ENCODE results near the gene TPP1. TPM values are rescaled to one million over a fixed set of nuclear protein-coding genes. Genes with fewer than 3 reads are reported as not detected.

Gene TPP1
- total RNA-seq, 2 experiments from 2014 or later = 130 to 131 TPM

DNA sequence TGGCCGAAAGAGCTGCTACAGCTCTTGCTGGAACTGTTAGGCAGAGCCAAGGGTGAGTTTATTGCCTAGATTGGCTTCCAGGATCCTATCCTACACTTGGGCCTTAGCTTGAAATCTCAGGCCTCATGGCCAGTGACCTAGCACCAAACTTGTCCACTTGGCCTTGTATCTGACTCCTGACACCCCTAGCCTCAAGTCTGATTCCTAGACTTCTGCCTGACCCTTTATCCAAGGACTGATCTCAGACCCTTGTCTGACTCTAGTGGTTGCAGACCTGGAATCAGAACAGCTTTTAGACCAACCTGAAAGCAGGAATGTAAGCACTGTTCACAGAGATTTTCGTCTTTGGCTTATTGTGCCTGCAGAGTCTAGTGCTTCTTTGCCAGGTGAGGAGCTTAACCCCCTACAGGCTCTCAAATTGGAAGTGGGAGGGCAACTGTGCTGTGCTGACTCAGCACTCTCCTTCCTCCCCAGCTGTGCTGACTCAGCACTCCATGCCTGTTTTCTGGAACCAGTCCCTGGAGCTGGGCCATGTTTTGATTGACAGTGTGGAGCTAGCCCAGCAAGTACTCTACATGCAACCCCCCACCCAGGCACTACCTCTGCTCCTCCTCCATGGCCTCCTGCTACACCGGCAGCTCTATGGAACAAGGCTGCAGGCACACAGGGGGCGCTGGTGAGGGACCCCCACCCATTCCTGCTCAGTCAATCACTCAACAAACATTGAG, 50.9 kb downstream of the TPP1 start:
- peaks cover 3% of the 10 kb centered on the region for H3K36me3 Mint-ChIP-seq (ENCODE audit: low read depth)
- no peak overlapping the region for H3K4me3 Mint-ChIP-seq
- no peaks in the 10 kb centered on the region for H3K27me3 Mint-ChIP-seq
- H3K4me1 Mint-ChIP-seq = no peaks in the 10 kb centered on the region
- no peak overlapping the region for H3K27ac Mint-ChIP-seq
- POLR2A ChIA-PET = no interaction called here
- H3K9me3 Mint-ChIP-seq = no peaks in the 10 kb centered on the region
- DNase-seq = no peak
- CTCF ChIA-PET = interaction anchor here (0.8 to 1.4 kb wide), 3 partner anchors 37 to 189 kb away, joined by 3 to 4 read pairs (median 3); no protein-coding TSS in a partner anchor

DNA sequence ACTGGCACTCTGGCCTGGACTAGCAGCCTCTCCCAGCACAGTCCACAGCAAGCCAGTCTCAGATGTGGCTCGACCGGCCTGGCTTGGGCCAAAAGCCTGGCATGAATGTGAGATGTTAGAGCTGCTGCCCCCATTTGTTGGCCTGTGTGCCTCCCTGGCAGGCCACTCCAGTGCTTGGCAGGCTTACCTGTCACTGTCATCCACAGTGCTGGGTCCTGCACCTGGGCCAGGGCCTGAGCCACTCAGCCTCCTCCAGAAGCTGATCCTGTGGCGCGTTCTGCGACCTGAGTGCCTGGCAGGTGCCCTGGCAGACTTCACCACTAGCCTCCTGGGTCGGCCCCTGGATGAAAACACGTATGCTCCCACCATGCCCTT, 51.9 kb downstream of the TPP1 start:
- Mint-ChIP-seq H3K36me3 (ENCODE audit: low read depth) (no peaks in the 10 kb centered on the region), H3K4me3 (no peak overlapping the region), H3K4me1 (no peaks in the 10 kb centered on the region), H3K27ac (no peak overlapping the region), H3K9me3 (no peaks in the 10 kb centered on the region), H3K27me3 (no peaks in the 10 kb centered on the region)
- DNase-seq = no peak
- CTCF ChIA-PET = no interaction called here
- POLR2A ChIA-PET = no interaction called here

DNA sequence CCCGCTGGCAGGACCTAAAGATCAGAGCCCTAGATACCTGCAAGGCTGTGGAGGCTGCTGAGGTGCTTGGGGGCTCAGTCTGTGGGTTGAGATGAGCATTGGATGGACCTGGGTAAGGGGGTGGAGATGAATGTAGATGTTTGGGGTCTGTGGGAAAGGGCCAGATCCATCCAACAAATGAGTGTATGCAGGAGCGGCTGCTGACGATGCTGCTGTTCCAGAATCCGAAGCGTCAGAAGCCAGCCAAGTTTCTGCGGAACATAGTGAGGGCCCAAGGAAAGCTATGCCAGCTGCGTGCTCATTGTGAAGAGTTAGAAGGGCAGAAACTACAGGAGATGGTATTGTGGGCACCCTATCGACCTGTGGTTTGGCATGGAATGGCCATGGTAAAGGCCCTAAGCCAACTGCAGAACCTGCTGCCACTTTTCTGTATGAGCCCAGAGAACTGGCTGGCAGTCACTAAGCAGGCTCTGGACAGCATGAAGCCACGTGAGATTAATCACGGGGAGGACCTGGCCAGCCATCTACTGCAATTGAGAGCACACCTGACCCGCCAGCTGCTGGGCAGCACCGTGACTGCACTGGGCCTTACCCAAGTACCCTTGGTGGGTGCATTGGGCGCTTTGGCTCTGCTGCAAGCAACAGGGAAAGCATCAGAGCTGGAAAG, 52.4 kb downstream of the TPP1 start:
- CTCF ChIA-PET = no interaction called here
- POLR2A ChIA-PET = no interaction called here
- no peak overlapping the region for H3K4me3 Mint-ChIP-seq
- no peaks in the 10 kb centered on the region for H3K27me3 Mint-ChIP-seq
- H3K27ac Mint-ChIP-seq = no peak overlapping the region
- H3K4me1 Mint-ChIP-seq = no peaks in the 10 kb centered on the region
- H3K9me3 Mint-ChIP-seq = no peaks in the 10 kb centered on the region
- no peaks in the 10 kb centered on the region for H3K36me3 Mint-ChIP-seq (ENCODE audit: low read depth)
- no peak for DNase-seq

DNA sequence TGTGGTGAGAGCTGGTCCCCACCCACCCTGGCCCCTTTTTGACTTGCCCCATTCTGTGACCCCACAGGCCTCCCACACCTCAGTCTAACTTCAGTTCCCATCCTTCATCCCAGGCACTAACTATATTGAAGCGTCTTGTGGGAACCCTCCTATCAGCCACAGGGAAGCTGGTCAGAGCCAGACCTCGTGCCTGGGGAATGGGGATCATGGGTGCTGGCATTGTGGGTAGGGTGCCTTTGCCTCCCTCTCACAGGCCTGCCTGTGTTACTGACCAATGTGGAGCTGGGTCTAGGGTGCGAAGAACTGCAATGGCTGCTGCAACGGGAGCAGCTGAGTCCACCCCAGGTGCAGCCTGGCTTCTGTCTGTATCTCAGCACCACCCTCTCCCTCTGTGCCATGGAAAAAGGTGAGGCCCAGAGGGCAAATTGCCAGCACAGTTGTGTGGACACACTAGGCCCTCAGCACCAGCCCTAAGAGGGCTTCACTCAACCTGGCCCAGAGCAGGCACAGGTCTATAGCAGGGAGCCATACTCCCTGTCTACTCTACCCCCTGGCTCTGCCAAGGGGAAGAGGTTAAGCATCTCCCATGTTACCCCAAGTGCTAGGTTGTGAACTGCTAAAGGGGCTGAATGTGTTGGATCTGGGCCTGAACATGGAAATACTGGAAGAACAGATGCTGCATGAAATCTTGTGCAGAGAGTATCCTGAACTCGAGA, 53.1 kb downstream of the TPP1 start:
- CTCF ChIA-PET = interaction anchor here (1.2 kb wide), 1 partner anchor 117 kb away, joined by 3 read pairs; the partner anchor contains the start of gene MRPL17
- Mint-ChIP-seq H3K27ac (no peak overlapping the region), H3K36me3 (ENCODE audit: low read depth) (no peaks in the 10 kb centered on the region), H3K4me3 (no peak overlapping the region), H3K9me3 (no peaks in the 10 kb centered on the region), H3K4me1 (no peaks in the 10 kb centered on the region), H3K27me3 (no peaks in the 10 kb centered on the region)
- DNase-seq = no peak
- POLR2A ChIA-PET = no interaction called here

DNA sequence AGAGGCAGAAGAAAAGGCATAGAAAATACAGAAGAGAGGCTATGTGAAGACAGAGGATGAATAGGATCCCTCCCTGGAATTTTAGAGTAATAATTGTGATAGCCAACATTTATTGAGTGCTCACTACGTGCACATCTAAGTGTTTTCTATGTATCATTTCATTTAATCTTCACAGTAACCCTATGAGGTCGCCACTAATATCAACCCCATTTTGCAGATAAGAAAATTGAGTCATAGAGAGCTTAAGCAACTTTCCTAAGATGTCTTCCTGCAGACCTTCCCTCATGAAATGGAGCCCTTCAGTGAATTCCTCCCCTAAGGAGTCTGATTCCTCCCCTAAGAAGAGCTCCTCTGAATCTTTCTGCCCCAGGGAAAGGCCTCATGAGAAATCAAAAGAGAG, 53.9 kb downstream of the TPP1 start:
- CTCF ChIA-PET = interaction anchor here (1.2 kb wide), 1 partner anchor 118 kb away, joined by 3 read pairs; the partner anchor contains the start of gene MRPL17

DNA sequence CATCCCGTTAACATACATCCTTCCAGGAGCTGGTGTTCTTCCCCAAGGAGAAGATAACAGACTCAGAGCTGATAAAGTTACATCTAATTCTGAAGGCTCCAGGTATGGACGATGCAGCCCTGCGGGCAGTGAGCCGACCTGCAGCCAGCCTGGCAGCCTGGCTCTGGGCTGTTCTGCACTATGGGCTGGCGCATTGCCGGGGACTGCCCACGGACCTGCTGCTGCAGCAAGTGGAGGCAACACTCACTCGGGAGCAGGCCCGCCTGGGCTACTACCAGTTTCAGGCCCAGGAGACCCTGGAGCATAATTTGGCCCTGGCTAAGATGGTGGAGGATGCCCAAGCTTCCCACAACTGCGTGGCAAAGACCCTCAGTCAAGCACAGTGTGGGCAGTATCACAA, 55.6 kb downstream of the TPP1 start:
- ChIA-PET POLR2A (no interaction called here), CTCF (no interaction called here)
- Mint-ChIP-seq H3K36me3 (ENCODE audit: low read depth) (no peaks in the 10 kb centered on the region), H3K27me3 (no peaks in the 10 kb centered on the region), H3K9me3 (no peaks in the 10 kb centered on the region), H3K4me1 (no peaks in the 10 kb centered on the region), H3K4me3 (no peak overlapping the region), H3K27ac (no peak overlapping the region)
- no peak for DNase-seq

More for the DNA sequence above, 53.9 kb downstream of the TPP1 start:
- no peak overlapping the region for H3K4me3 Mint-ChIP-seq
- H3K27ac Mint-ChIP-seq = no peak overlapping the region
- DNase-seq = no peak
- H3K4me1 Mint-ChIP-seq = no peaks in the 10 kb centered on the region
- no peaks in the 10 kb centered on the region for H3K36me3 Mint-ChIP-seq (ENCODE audit: low read depth)
- H3K9me3 Mint-ChIP-seq = no peaks in the 10 kb centered on the region
- no peaks in the 10 kb centered on the region for H3K27me3 Mint-ChIP-seq
- POLR2A ChIA-PET = no interaction called here

DNA sequence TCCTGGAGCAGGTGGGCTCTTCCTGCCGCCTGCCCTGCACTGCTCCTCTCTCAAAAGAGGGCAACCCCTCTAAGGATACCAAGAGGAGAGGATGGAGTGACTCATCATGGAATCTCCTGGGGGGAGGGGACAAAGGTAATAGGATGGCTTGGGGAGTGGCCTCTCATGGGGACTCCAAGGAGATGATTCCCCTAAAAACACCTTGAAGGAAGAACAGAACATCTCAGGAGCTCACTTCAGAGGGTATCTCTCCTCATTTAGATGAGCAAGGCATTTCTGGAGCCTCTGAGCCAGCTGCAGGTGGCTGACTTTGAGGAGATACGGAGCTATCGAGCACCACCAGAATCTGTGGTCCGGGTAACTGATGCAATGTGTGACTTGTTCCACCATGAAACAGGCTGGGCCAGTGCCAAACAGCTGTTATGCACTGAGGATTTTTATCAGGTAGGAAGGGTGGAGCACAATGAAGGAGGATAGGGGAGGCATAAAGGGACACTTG, 56.1 kb downstream of the TPP1 start:
- Mint-ChIP-seq H3K4me1 (no peaks in the 10 kb centered on the region), H3K4me3 (no peak overlapping the region), H3K27me3 (no peaks in the 10 kb centered on the region), H3K27ac (no peak overlapping the region), H3K36me3 (ENCODE audit: low read depth) (no peaks in the 10 kb centered on the region), H3K9me3 (no peaks in the 10 kb centered on the region)
- POLR2A ChIA-PET = no interaction called here
- no peak for DNase-seq
- CTCF ChIA-PET = no interaction called here

Other genes starting within 250 kb of the TPP1 start
- 10 to 100 TPM; 55.1 to 58.5 TPM for gene SMPD1, start 228.9 kb downstream of the TPP1 start, total RNA-seq
- gene APBB1, start 200.3 kb downstream of the TPP1 start, total RNA-seq = 10 to 100 TPM; 56.0 to 57.6 TPM
- under 1 TPM in 1 of 2 experiments, not detected in 1; 0.18 TPM for gene HPX, start 178.4 kb downstream of the TPP1 start, total RNA-seq
- gene TRIM3, start 145.5 kb downstream of the TPP1 start, total RNA-seq = 1 to 10 TPM; 7.9 to 9.9 TPM
- 10 to 100 TPM; 38.5 to 39.2 TPM for gene ARFIP2, start 138.1 kb downstream of the TPP1 start, total RNA-seq
- gene TIMM10B, start 137.9 kb downstream of the TPP1 start, total RNA-seq = 10 to 100 TPM; 39.0 to 40.5 TPM
- 10 to 100 TPM; 18.5 to 19.6 TPM for gene DNHD1, start 122.1 kb downstream of the TPP1 start, total RNA-seq
- 10 to 100 TPM; 21.8 to 24.4 TPM for gene RRP8, start 15.8 kb downstream of the TPP1 start, total RNA-seq
- gene ILK, start 15.6 kb downstream of the TPP1 start, total RNA-seq = 100 to 1,000 TPM; 135 to 138 TPM
- gene TAF10, start 7.2 kb downstream of the TPP1 start, total RNA-seq = 100 to 1,000 TPM; 159 to 161 TPM
- gene DCHS1, start 36.4 kb upstream of the TPP1 start, total RNA-seq = under 1 TPM; 0.23 to 0.25 TPM
- gene MRPL17, start 63.9 kb upstream of the TPP1 start, total RNA-seq = 10 to 100 TPM; 54.1 to 56.3 TPM
- gene OR2AG2, start 152.6 kb upstream of the TPP1 start, total RNA-seq = not detected
- gene OR2AG1, start 163.6 kb upstream of the TPP1 start, total RNA-seq = not detected
- not detected for gene OR6A2, start 180.3 kb upstream of the TPP1 start, total RNA-seq
- gene OR10A5, start 226.3 kb upstream of the TPP1 start, total RNA-seq = not detected
- gene OR10A2, start 243.6 kb upstream of the TPP1 start, total RNA-seq = not detected